Keratinocyte (primary cell): ENCODE measurements around the gene EFHD2. TPM values are rescaled to one million over a fixed set of nuclear protein-coding genes. Genes with fewer than 3 reads are reported as not detected.

ENCODE experiments used
- DNase-seq: peaks from one replicate; pipeline ENCODE4 v3.0.0-alpha.2; 2011; ENCODE audit warnings: low read depth, missing footprints, low spot score
- FAIRE-seq: peaks from 2 replicates; lab custom pipeline; 2011; peaks lifted over from hg19 to GRCh38; lab: Jason Lieb, UNC
- H2AFZ ChIP-seq: 2 replicates; pipeline ENCODE4 v1.6.0; 2012; ENCODE audit warnings: low read length, control low read depth, inconsistent platforms; ENCODE audit not compliant: control insufficient read depth
- H3K27ac ChIP-seq: 2 replicates; pipeline ENCODE4 v1.5.1; 2011; ENCODE audit warnings: low read length; ENCODE audit not compliant: control insufficient read depth, insufficient read depth
- H3K27me3 ChIP-seq: 3 replicates; pipeline ENCODE4 v1.6.0; 2011; ENCODE audit warnings: low read length; ENCODE audit not compliant: control insufficient read depth, insufficient read depth; ENCODE audit errors: extremely low read depth
- H3K36me3 ChIP-seq, 2 experiments: 2 replicates in 1 of 2; 3 replicates in 1 of 2; pipeline ENCODE4 v1.5.1; 2011; ENCODE audit warnings: low read length in 2 of 2, mild to moderate bottlenecking in 1 of 2; ENCODE audit not compliant: control insufficient read depth in 2 of 2, insufficient read depth in 2 of 2; ENCODE audit errors: extremely low read depth in 1 of 2
- H3K4me1 ChIP-seq: 3 replicates; pipeline ENCODE4 v1.5.1; 2011; ENCODE audit warnings: low read length; ENCODE audit not compliant: control insufficient read depth, insufficient read depth; ENCODE audit errors: extremely low read depth
- H3K4me2 ChIP-seq: 3 replicates; pipeline ENCODE4 v1.6.0; 2011; ENCODE audit warnings: low read depth, low read length; ENCODE audit not compliant: control insufficient read depth, insufficient read depth; ENCODE audit errors: extremely low read depth
- H3K4me3 ChIP-seq, 3 experiments: fragments of 200-600 bp in 1 of 3; sonication (generic) in 1 of 3; 2 replicates in 2 of 3; 3 replicates in 1 of 3; pipeline ENCODE4 v1.5.1; 2011 to 2016; ENCODE audit warnings: low read length in 3 of 3, mild to moderate bottlenecking in 3 of 3, control low read depth in 2 of 3, inconsistent platforms in 1 of 3, low read depth in 1 of 3, mixed read lengths in 1 of 3, mixed run types in 1 of 3, moderate library complexity in 1 of 3; ENCODE audit not compliant: control insufficient read depth in 2 of 3, insufficient read depth in 2 of 3; ENCODE audit errors: extremely low read depth in 1 of 3
- H3K79me2 ChIP-seq: 2 replicates; pipeline ENCODE4 v1.6.0; 2012; ENCODE audit warnings: low read length; ENCODE audit not compliant: control insufficient read depth, insufficient read depth
- H3K9ac ChIP-seq: 3 replicates; pipeline ENCODE4 v1.6.0; 2011; ENCODE audit warnings: low read length; ENCODE audit not compliant: control insufficient read depth, insufficient read depth; ENCODE audit errors: extremely low read depth
- H3K9me1 ChIP-seq: 3 replicates; pipeline ENCODE4 v1.6.0; 2011; ENCODE audit warnings: low read length; ENCODE audit not compliant: control insufficient read depth, insufficient read depth; ENCODE audit errors: extremely low read depth
- H3K9me3 ChIP-seq: 2 replicates; pipeline ENCODE4 v1.5.1; 2012; ENCODE audit warnings: low read depth, low read length; ENCODE audit not compliant: control insufficient read depth
- H4K20me1 ChIP-seq: 3 replicates; pipeline ENCODE4 v1.6.0; 2011; ENCODE audit warnings: low read length; ENCODE audit not compliant: control insufficient read depth, insufficient read depth; ENCODE audit errors: extremely low read depth
- EZH2 ChIP-seq: IDR thresholded peaks from one replicate; pipeline ENCODE4 v1.6.1; 2012; ENCODE audit warnings: inconsistent platforms, mild to moderate bottlenecking, low read length, moderate library complexity
- dilution Hi-C: fragments of 300-500 bp; cut with MboI; formaldehyde crosslinking; loops from one replicate; pipeline ENCODE4 v1.7.0; 2020; ENCODE audit warnings: low sequenced_read_pairs; ENCODE audit not compliant: extremely low pct_ligation_motif_present
- polyA plus RNA-seq, 5 experiments: library from polyadenylated mRNA; depleted of rRNA in 3 of 5; stranded (reverse) in 3 of 5; stranded (forward) in 1 of 5; unstranded in 1 of 5; fragments of >200 nt; gene quantifications; 1 replicate in 1 of 5; 2 replicates in 3 of 5; 3 replicates in 1 of 5; pipeline versions ENCODE4 v1.2.1 to v1.2.3, GENCODE V29; 2011 to 2012; ENCODE audit warnings: missing spikeins in 2 of 5, low read depth in 1 of 5, low replicate concordance in 1 of 5
- TF ChIP-seq, protein P1 (sequence below), 3 experiments: IDR thresholded peaks in 1 of 3; conservative IDR thresholded peaks in 1 of 3; optimal IDR thresholded peaks in 1 of 3; 2 replicates in 2 of 3; 3 replicates in 1 of 3; pipeline versions ENCODE3 to v1.5.1; 2011; ENCODE audit warnings: low read length in 3 of 3, mild to moderate bottlenecking in 3 of 3, moderate library complexity in 2 of 3, control low read depth in 1 of 3, inconsistent platforms in 1 of 3; ENCODE audit not compliant: insufficient read depth in 2 of 3; ENCODE audit errors: extremely low read depth in 1 of 3

EFHD2 gene
- polyA plus RNA-seq, 1 donor (not counting 4 experiments of a cell fraction or from before 2014, with no cell fraction given), result 47.6 TPM

DNA sequence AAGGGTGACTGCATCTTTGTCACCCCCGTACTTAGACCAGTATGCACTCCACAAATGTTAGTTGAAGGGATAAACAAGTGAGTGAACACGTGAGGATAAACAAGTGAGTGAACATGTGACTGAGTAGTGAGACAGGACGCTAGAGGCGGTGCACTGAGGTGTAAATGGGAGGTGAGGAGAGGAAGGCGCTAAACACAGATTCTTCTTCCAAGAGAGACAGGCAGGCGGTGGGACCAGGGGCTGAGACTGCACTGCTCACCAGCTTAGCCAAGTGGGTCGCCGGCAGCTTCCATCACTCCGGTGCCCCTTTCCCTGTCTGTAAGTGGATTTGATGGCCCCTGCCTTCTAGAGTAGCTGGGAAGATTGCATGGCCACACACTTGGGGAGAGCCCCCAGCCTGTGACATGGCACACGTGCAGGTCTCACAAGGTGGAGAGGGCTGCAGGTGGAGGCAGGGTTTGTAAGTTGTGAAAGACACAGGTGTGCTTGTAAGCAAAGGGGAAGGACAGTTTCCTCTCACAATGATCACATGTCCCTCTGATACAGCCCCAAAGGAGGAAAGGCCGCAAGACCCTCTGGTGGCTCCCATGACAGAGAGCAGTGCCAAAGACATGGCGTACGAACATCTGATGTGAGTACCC is 47.5 kb upstream of the EFHD2 start:
- FAIRE-seq, result no peak
- peaks cover 8% of the 10 kb centered on the region for H3K4me1 ChIP-seq
- H3K9me1 ChIP-seq, result no peaks in the 10 kb centered on the region
- H3K4me2 ChIP-seq, result no peak overlapping the region
- no peaks in the 10 kb centered on the region for H3K27me3 ChIP-seq
- H3K79me2 ChIP-seq, result no peaks in the 10 kb centered on the region
- H3K4me3 ChIP-seq, result no peak overlapping the region
- H3K27ac ChIP-seq, result no peak overlapping the region
- dilution Hi-C loops, result no loop called here
- no peaks in the 10 kb centered on the region for H3K36me3 ChIP-seq
- H2AFZ ChIP-seq, result no peak overlapping the region
- TF ChIP-seq, protein P1, sequence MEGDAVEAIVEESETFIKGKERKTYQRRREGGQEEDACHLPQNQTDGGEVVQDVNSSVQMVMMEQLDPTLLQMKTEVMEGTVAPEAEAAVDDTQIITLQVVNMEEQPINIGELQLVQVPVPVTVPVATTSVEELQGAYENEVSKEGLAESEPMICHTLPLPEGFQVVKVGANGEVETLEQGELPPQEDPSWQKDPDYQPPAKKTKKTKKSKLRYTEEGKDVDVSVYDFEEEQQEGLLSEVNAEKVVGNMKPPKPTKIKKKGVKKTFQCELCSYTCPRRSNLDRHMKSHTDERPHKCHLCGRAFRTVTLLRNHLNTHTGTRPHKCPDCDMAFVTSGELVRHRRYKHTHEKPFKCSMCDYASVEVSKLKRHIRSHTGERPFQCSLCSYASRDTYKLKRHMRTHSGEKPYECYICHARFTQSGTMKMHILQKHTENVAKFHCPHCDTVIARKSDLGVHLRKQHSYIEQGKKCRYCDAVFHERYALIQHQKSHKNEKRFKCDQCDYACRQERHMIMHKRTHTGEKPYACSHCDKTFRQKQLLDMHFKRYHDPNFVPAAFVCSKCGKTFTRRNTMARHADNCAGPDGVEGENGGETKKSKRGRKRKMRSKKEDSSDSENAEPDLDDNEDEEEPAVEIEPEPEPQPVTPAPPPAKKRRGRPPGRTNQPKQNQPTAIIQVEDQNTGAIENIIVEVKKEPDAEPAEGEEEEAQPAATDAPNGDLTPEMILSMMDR (optimal IDR thresholded peaks at IDR 0.05 in 1 of 3, IDR thresholded peaks at IDR 0.05 in 1 of 3, conservative IDR thresholded peaks at IDR 0.05 in 1 of 3; ENCODE audit: extremely low read depth in 1 of 3, insufficient read depth in 2 of 3, low read length in 3 of 3), result no peak
- TF ChIP-seq EZH2, result no peak
- DNase-seq, result no peak
- no peaks in the 10 kb centered on the region for H3K9me3 ChIP-seq
- no peaks in the 10 kb centered on the region for H4K20me1 ChIP-seq
- no peak overlapping the region for H3K9ac ChIP-seq

DNA sequence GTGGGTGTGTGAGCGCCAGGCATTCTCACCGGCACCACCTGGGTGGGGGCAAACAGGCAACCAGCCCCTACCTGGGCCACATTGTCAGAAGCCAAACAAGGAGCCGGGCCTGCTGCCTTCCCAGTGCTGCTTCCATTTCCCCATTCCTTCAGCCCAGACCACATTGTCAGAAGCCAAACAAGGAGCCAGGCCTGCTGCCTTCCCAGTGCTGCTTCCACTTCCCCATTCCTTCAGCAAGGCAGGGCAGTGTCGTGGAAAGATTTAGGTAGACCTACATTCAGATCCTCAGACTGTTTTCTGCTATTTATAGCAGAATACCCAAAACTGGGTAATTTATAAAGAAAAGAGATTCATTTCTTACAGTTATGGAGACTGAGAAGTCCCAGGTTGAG is 47.0 kb upstream of the EFHD2 start:
- Histone ChIP-seq H4K20me1 (no peaks in the 10 kb centered on the region), H3K9me1 (no peaks in the 10 kb centered on the region), H3K9me3 (no peaks in the 10 kb centered on the region), H3K79me2 (no peaks in the 10 kb centered on the region), H3K4me2 (no peak overlapping the region), H3K27ac (no peak overlapping the region), H3K36me3 (no peaks in the 10 kb centered on the region), H2AFZ (no peak overlapping the region), H3K27me3 (no peaks in the 10 kb centered on the region), H3K4me1 (peaks cover 5% of the 10 kb centered on the region), H3K4me3 (no peak overlapping the region), H3K9ac (no peak overlapping the region)
- FAIRE-seq (no peak), DNase-seq (no peak)
- TF ChIP-seq, protein P1 (optimal IDR thresholded peaks at IDR 0.05 in 1 of 3, IDR thresholded peaks at IDR 0.05 in 1 of 3, conservative IDR thresholded peaks at IDR 0.05 in 1 of 3; ENCODE audit: extremely low read depth in 1 of 3, insufficient read depth in 2 of 3, low read length in 3 of 3), result no peak
- no peak for TF ChIP-seq EZH2
- dilution Hi-C loops, result no loop called here
